Mesendoderm (in vitro differentiated cells): ENCODE results near the gene KRT77.
"Not testable (repeated sequence)": the region's sequence is repeated elsewhere in the genome, so short reads cannot be mapped to it uniquely, and the experiment has no call there.

Experiments
- DNase-seq: peaks from one replicate; pipeline ENCODE4 v3.0.0; 2013
- H2AK5ac ChIP-seq: 2 replicates; pipeline ENCODE4 v1.6.1; 2013; ENCODE audit warnings: low read length, inconsistent platforms
- H2BK120ac ChIP-seq: 2 replicates; pipeline ENCODE4 v1.6.1; 2013; ENCODE audit warnings: low read depth, mild to moderate bottlenecking, low read length, moderate library complexity, mixed read lengths
- H2BK15ac ChIP-seq: replicated peaks from 2 replicates; pipeline ENCODE4 v1.6.1; 2013; ENCODE audit warnings: low read depth, mild to moderate bottlenecking, moderate library complexity
- H2BK5ac ChIP-seq: 2 replicates; pipeline ENCODE4 v1.6.1; 2013; ENCODE audit warnings: low read length, inconsistent platforms
- H3K18ac ChIP-seq: 2 replicates; pipeline ENCODE4 v1.6.1; 2013; ENCODE audit warnings: mild to moderate bottlenecking, low read length, mixed read lengths
- H3K23ac ChIP-seq: one replicate; pipeline ENCODE4 v1.6.1; 2013; ENCODE audit warnings: low read length
- H3K27ac ChIP-seq: 2 replicates; pipeline ENCODE4 v1.5.1; 2013; ENCODE audit warnings: low read depth, mild to moderate bottlenecking, inconsistent platforms, low read length, moderate library complexity
- H3K27me3 ChIP-seq: 2 replicates; pipeline ENCODE4 v1.6.1; 2013; ENCODE audit warnings: low read length, control low read depth, mild to moderate bottlenecking, inconsistent platforms; ENCODE audit not compliant: insufficient read depth, poor library complexity
- H3K36me3 ChIP-seq: 2 replicates; pipeline ENCODE4 v1.6.1; 2013; ENCODE audit warnings: low read length, inconsistent platforms; ENCODE audit not compliant: control insufficient read depth, insufficient read depth
- H3K4ac ChIP-seq: one replicate; pipeline ENCODE4 v1.6.1; 2013; ENCODE audit warnings: low read depth, mild to moderate bottlenecking, low read length, moderate library complexity
- H3K4me1 ChIP-seq: 2 replicates; pipeline ENCODE4 v1.6.1; 2013; ENCODE audit warnings: low read depth, low read length, inconsistent platforms; ENCODE audit not compliant: control insufficient read depth
- H3K4me2 ChIP-seq: 2 replicates; pipeline ENCODE4 v1.6.1; 2013; ENCODE audit warnings: low read length
- H3K4me3 ChIP-seq: 2 replicates; pipeline ENCODE4 v1.5.1; 2013; ENCODE audit warnings: mild to moderate bottlenecking, low read length
- H3K56ac ChIP-seq: one replicate; pipeline ENCODE4 v1.6.1; 2013; ENCODE audit warnings: low read length
- H3K79me1 ChIP-seq: 2 replicates; pipeline ENCODE4 v1.6.1; 2013; ENCODE audit warnings: low read length, inconsistent platforms
- H3K79me2 ChIP-seq: 2 replicates; pipeline ENCODE4 v1.6.1; 2013; ENCODE audit warnings: mild to moderate bottlenecking, low read length; ENCODE audit not compliant: control insufficient read depth, insufficient read depth
- H3K9ac ChIP-seq: 2 replicates; pipeline ENCODE4 v1.6.1; 2013; ENCODE audit warnings: low read length, inconsistent platforms
- H4K5ac ChIP-seq: one replicate; pipeline ENCODE4 v1.6.1; 2013; ENCODE audit warnings: low read length
- H4K8ac ChIP-seq: one replicate; pipeline ENCODE4 v1.6.1; 2013; ENCODE audit warnings: low read depth, mild to moderate bottlenecking, control low read depth, low read length, moderate library complexity
- WGBS: extraction: QIAGEN DNeasy Blood & Tissue Kit; methylation state at CpG from one replicate; pipeline ENCODE4 v1.1.7; 2013; ENCODE audit warnings: low lambda C conversion rate, missing lambda C conversion rate; ENCODE audit not compliant: insufficient coverage; ENCODE audit errors: extremely low coverage; 5-methylcytosine and 5-hydroxymethylcytosine counted together

Gene KRT77

GRCh38 chr12:52713960-52714886 lies 10.9 kb upstream of the KRT77 start:
- H3K9ac ChIP-seq: peak overlapping the region; percentile 10
- H3K4me3 ChIP-seq: no peak overlapping the region
- no peak overlapping the region for H2BK120ac ChIP-seq
- no peaks in the 10 kb centered on the region for H3K36me3 ChIP-seq
- H3K23ac ChIP-seq: peak overlapping the region; percentile 68
- H2BK5ac ChIP-seq: no peak overlapping the region
- no peak overlapping the region for H3K27ac ChIP-seq
- peak; percentile 41 for DNase-seq
- H3K4me1 ChIP-seq: no peaks in the 10 kb centered on the region
- H3K18ac ChIP-seq: no peak overlapping the region
- no peak overlapping the region for H3K4ac ChIP-seq
- no peaks in the 10 kb centered on the region for H3K79me2 ChIP-seq
- H3K27me3 ChIP-seq: peaks cover 7% of the 10 kb centered on the region
- H3K79me1 ChIP-seq: no peaks in the 10 kb centered on the region
- H3K4me2 ChIP-seq: peak overlapping the region; percentile 5
- H2BK15ac ChIP-seq: no peak overlapping the region
- no peak overlapping the region for H4K8ac ChIP-seq
- no peak overlapping the region for H2AK5ac ChIP-seq
- H3K56ac ChIP-seq: peak overlapping the region; percentile 25
- no CpG with 5 or more reads among the region's 72 CpGs for WGBS
- no peak overlapping the region for H4K5ac ChIP-seq

- not testable (repeated sequence) for H3K4me2 ChIP-seq, H3K36me3 ChIP-seq, H3K18ac ChIP-seq, H2AK5ac ChIP-seq, H2BK120ac ChIP-seq, H2BK5ac ChIP-seq, H3K79me1 ChIP-seq, H4K5ac ChIP-seq, H4K8ac ChIP-seq, H3K4me1 ChIP-seq, H3K4ac ChIP-seq, H3K4me3 ChIP-seq, H3K27ac ChIP-seq, H3K9ac ChIP-seq, H3K79me2 ChIP-seq, DNase-seq, H3K56ac ChIP-seq, H3K23ac ChIP-seq, H2BK15ac ChIP-seq, H3K27me3 ChIP-seq
- no CpG with 5 or more reads among the region's 6 CpGs for WGBS
Observed at GRCh38 chr12:52712122-52712521, 8.8 kb upstream of the KRT77 start.

GRCh38 chr12:52710730-52711129 lies 7.4 kb upstream of the KRT77 start:
- Histone ChIP-seq H2AK5ac (no peak overlapping the region), H2BK120ac (no peak overlapping the region), H3K79me1 (no peaks in the 10 kb centered on the region), H3K27ac (no peak overlapping the region), H3K4me3 (no peak overlapping the region), H3K4me2 (no peak overlapping the region), H2BK15ac (no peak overlapping the region), H3K56ac (no peak overlapping the region), H4K8ac (no peak overlapping the region), H3K9ac (no peak overlapping the region), H4K5ac (no peak overlapping the region), H2BK5ac (no peak overlapping the region), H3K36me3 (no peaks in the 10 kb centered on the region), H3K4ac (no peak overlapping the region), H3K4me1 (no peaks in the 10 kb centered on the region), H3K27me3 (peaks cover 7% of the 10 kb centered on the region), H3K23ac (no peak overlapping the region), H3K18ac (no peak overlapping the region), H3K79me2 (no peaks in the 10 kb centered on the region)
- WGBS: no CpG with 5 or more reads among the region's 1 CpG
- no peak for DNase-seq

- Histone ChIP-seq H3K4me1 (no peaks in the 10 kb centered on the region), H2BK120ac (no peak overlapping the region), H3K18ac (no peak overlapping the region), H4K8ac (no peak overlapping the region), H3K79me2 (no peaks in the 10 kb centered on the region), H3K56ac (no peak overlapping the region), H2BK15ac (no peak overlapping the region), H3K23ac (no peak overlapping the region), H3K4me3 (no peak overlapping the region), H3K79me1 (no peaks in the 10 kb centered on the region), H3K9ac (no peak overlapping the region), H3K27ac (no peak overlapping the region), H2AK5ac (no peak overlapping the region), H3K4ac (no peak overlapping the region), H2BK5ac (no peak overlapping the region), H3K27me3 (no peaks in the 10 kb centered on the region), H4K5ac (no peak overlapping the region), H3K4me2 (no peak overlapping the region), H3K36me3 (no peaks in the 10 kb centered on the region)
- WGBS: no CpG with 5 or more reads among the region's 4 CpGs
- DNase-seq: peak; percentile 30
Observed at GRCh38 chr12:52708010-52708409, 4.7 kb upstream of the KRT77 start.

- Histone ChIP-seq H3K79me1 (no peaks in the 10 kb centered on the region), H2AK5ac (no peak overlapping the region), H3K4me1 (no peaks in the 10 kb centered on the region), H4K8ac (no peak overlapping the region), H2BK15ac (no peak overlapping the region), H2BK5ac (no peak overlapping the region), H3K56ac (no peak overlapping the region), H3K79me2 (no peaks in the 10 kb centered on the region), H3K9ac (no peak overlapping the region), H3K27me3 (no peaks in the 10 kb centered on the region), H3K4me3 (no peak overlapping the region), H3K4me2 (no peak overlapping the region), H2BK120ac (no peak overlapping the region), H3K27ac (no peak overlapping the region), H3K36me3 (no peaks in the 10 kb centered on the region), H3K4ac (no peak overlapping the region), H4K5ac (no peak overlapping the region), H3K18ac (no peak overlapping the region), H3K23ac (no peak overlapping the region)
- no peak for DNase-seq
- no CpG with 5 or more reads among the region's 7 CpGs for WGBS
Observed at GRCh38 chr12:52704464-52704863, 1.1 kb upstream of the KRT77 start.
